ENCODE results near the gene TRANK1.

The TRANK1 gene

DNA sequence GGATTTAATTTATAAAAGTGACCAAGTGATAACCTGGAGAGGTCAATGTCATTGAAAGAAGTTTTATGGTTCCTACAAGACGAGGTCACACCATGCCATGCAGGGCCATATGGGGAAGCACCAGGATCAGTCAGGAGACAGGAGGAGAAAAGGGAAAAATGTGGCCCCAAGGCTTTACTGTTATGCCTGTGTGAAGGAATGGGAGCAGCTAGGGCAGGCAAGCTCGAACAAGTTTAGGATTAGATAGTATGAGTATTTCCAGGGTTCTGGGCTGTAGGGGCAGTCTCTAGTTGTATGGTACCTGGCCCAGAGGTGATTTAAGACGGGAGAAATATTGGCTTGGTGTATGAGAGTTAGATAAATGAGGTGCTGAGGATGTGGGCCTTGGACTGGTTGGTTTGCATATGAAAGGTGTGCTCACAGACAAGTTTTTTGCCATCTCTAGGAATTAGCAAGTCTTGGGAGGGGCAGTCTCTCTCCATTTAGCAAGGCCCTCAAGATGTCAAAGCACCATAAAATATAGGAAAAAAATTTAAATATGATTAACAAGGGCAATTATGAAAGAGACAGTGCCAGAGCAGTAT is 144.2 kb downstream of the TRANK1 start:
- Histone ChIP-seq H3K27ac (ENCODE audit: extremely low read depth, low read depth, low read length) (no peak overlapping the region), H3K4me3 (ENCODE audit: low read depth, low read length) (no peak overlapping the region), H3K36me3 (ENCODE audit: control insufficient read depth in 2 of 2, insufficient read depth in 1 of 2, low read length in 2 of 2) (no peaks in the 10 kb centered on the region), H3K9me3 (ENCODE audit: control insufficient read depth, insufficient read depth, low read depth, low read length) (no peaks in the 10 kb centered on the region), H3K4me1 (ENCODE audit: control insufficient read depth, insufficient read depth, low read length) (no peaks in the 10 kb centered on the region)
- ChIA-PET POLR2A (no interaction called here), CTCF (no interaction called here)
- TF ChIP-seq YY1 (tag by site-specific recombination; IDR thresholded peaks at IDR 0.05) (no peak), ZIC2 (tag by site-specific recombination; IDR thresholded peaks at IDR 0.05) (no peak), MEIS1 (CRISPR knock-in tag; IDR thresholded peaks at IDR 0.05; ENCODE audit: borderline replicate concordance) (no peak), ZNF112 (tag by site-specific recombination; IDR thresholded peaks at IDR 0.05) (no peak), SALL2 (tag by site-specific recombination; IDR thresholded peaks at IDR 0.05; ENCODE audit: borderline replicate concordance) (no peak), ZNF701 (tag by site-specific recombination; IDR thresholded peaks at IDR 0.05) (no peak), ZSCAN16 (tag by site-specific recombination; IDR thresholded peaks at IDR 0.05) (no peak)

DNA sequence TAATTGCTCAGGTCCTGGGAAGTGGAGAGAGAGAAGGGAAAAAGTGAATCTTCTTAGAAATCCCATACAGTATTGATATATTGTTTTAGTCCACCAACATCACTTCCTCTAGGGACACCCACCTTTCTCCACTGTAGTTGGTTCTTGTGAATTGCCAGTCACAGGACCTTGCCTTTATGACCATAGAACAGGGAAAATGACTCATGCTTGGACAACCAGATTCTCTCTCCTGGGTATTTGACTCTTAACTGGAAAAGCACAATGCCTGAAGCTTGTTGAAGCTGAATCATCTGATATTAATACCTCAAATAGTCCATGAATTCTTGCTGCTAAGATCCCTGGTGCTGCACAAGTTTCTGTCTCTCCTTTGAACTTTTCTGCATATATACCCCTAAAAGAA is 148.0 kb downstream of the TRANK1 start:
- no peak overlapping the region for H3K4me3 ChIP-seq (ENCODE audit: low read depth, low read length)
- no peaks in the 10 kb centered on the region for H3K4me1 ChIP-seq (ENCODE audit: control insufficient read depth, insufficient read depth, low read length)
- H3K36me3 ChIP-seq (ENCODE audit: control insufficient read depth in 2 of 2, insufficient read depth in 1 of 2, low read length in 2 of 2), result no peaks in the 10 kb centered on the region
- no peak for TF ChIP-seq YY1 (tag by site-specific recombination; IDR thresholded peaks at IDR 0.05)
- TF ChIP-seq ZNF239 (tag by site-specific recombination; IDR thresholded peaks at IDR 0.05), result no peak
- TF ChIP-seq ZNF600 (tag by site-specific recombination; IDR thresholded peaks at IDR 0.05), result no peak
- TF ChIP-seq ZNF558 (tag by site-specific recombination; IDR thresholded peaks at IDR 0.05), result no peak
- TF ChIP-seq ZNF121 (tag by site-specific recombination; IDR thresholded peaks at IDR 0.05), result no peak
- no peak for TF ChIP-seq ZNF146 (tag by site-specific recombination; IDR thresholded peaks at IDR 0.05)
- no peak for TF ChIP-seq ZNF155 (tag by site-specific recombination; IDR thresholded peaks at IDR 0.05)
- TF ChIP-seq ZNF830 (tag by site-specific recombination; IDR thresholded peaks at IDR 0.05; ENCODE audit: low read depth), result no peak
- TF ChIP-seq ZNF501 (tag by site-specific recombination; IDR thresholded peaks at IDR 0.05), result no peak
- TF ChIP-seq ZNF623 (tag by site-specific recombination; IDR thresholded peaks at IDR 0.05), result no peak
- no peak for TF ChIP-seq ZNF621 (tag by site-specific recombination; IDR thresholded peaks at IDR 0.05)
- TF ChIP-seq ZNF530 (tag by site-specific recombination; IDR thresholded peaks at IDR 0.05; ENCODE audit: low read depth), result no peak
- TF ChIP-seq, protein P1, sequence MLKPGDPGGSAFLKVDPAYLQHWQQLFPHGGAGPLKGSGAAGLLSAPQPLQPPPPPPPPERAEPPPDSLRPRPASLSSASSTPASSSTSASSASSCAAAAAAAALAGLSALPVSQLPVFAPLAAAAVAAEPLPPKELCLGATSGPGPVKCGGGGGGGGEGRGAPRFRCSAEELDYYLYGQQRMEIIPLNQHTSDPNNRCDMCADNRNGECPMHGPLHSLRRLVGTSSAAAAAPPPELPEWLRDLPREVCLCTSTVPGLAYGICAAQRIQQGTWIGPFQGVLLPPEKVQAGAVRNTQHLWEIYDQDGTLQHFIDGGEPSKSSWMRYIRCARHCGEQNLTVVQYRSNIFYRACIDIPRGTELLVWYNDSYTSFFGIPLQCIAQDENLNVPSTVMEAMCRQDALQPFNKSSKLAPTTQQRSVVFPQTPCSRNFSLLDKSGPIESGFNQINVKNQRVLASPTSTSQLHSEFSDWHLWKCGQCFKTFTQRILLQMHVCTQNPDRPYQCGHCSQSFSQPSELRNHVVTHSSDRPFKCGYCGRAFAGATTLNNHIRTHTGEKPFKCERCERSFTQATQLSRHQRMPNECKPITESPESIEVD (tag by site-specific recombination; IDR thresholded peaks at IDR 0.05), result no peak
- TF ChIP-seq ZIC2 (tag by site-specific recombination; IDR thresholded peaks at IDR 0.05), result no peak
- TF ChIP-seq ZBTB20 (tag by site-specific recombination; IDR thresholded peaks at IDR 0.05), result no peak
- TF ChIP-seq WT1 (tag by site-specific recombination; IDR thresholded peaks at IDR 0.05), result no peak
- TF ChIP-seq ZNF510 (tag by site-specific recombination; IDR thresholded peaks at IDR 0.05; ENCODE audit: insufficient replicate concordance), result no peak
- TF ChIP-seq ZBTB49 (tag by site-specific recombination; IDR thresholded peaks at IDR 0.05; ENCODE audit: low read depth), result no peak
- TF ChIP-seq ZNF221 (tag by site-specific recombination; IDR thresholded peaks at IDR 0.05; ENCODE audit: borderline replicate concordance), result no peak
- no peak for TF ChIP-seq ZNF660 (tag by site-specific recombination; IDR thresholded peaks at IDR 0.05)
- ChIA-PET POLR2A (no interaction called here), CTCF (no interaction called here)
- H3K27ac ChIP-seq (ENCODE audit: extremely low read depth, low read depth, low read length), result no peak overlapping the region
- no peaks in the 10 kb centered on the region for H3K9me3 ChIP-seq (ENCODE audit: control insufficient read depth, insufficient read depth, low read depth, low read length)

Measured in HEK293 (cell line).